ENCODE results near the gene R3HDM4. TPM values are rescaled to one million over a fixed set of nuclear protein-coding genes. Genes with fewer than 3 reads are reported as not detected.

Gene R3HDM4
- total and polyA plus RNA-seq, 9 of the 15 experiments (the other 6 are each of a cell fraction or from before 2014, with no cell fraction given): 3.2 to 154 (median 59.0) TPM

DNA sequence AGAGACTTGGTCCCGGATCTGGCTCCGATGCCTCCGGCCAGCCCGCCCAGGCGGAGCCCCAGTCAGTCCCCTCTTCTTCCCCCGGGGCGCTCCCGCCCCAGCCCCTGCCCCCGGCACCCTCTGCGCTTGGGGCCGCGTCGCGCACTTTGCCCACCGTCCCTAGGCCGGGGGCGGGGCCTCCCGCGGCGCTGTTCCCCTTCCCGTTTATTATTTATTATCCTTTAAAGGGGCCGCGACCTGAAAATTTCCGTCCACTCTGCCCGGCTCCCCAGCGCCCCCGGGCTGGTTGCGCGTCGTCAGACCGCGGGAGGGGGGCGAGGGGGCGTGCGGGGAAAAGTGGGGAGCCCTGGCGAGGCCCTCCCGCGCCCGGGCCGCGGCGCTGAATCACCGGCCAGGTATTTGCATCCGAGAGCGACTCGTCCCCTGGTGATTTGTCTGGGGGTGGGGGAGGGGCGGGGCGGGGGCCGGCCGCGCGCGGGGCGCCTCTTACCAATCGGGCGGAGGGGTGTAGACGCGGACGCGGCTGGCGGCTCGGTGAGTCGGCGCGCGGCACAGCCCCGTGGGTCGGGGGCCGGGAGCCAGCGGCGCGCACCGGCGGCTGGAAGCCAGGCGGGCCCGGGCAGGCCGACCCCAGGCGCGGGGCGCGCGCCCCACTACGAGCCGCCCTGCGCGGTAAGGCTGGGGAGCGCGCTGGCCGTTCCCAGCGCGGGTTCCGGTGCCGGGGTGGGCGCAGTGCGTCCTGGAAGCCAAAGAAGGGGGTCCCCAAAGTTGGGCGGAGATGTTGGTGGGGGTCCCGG, 12.7 kb upstream of the R3HDM4 start, which contains the start of gene ARID3A (continued):
- TF ChIP-seq, protein P1, sequence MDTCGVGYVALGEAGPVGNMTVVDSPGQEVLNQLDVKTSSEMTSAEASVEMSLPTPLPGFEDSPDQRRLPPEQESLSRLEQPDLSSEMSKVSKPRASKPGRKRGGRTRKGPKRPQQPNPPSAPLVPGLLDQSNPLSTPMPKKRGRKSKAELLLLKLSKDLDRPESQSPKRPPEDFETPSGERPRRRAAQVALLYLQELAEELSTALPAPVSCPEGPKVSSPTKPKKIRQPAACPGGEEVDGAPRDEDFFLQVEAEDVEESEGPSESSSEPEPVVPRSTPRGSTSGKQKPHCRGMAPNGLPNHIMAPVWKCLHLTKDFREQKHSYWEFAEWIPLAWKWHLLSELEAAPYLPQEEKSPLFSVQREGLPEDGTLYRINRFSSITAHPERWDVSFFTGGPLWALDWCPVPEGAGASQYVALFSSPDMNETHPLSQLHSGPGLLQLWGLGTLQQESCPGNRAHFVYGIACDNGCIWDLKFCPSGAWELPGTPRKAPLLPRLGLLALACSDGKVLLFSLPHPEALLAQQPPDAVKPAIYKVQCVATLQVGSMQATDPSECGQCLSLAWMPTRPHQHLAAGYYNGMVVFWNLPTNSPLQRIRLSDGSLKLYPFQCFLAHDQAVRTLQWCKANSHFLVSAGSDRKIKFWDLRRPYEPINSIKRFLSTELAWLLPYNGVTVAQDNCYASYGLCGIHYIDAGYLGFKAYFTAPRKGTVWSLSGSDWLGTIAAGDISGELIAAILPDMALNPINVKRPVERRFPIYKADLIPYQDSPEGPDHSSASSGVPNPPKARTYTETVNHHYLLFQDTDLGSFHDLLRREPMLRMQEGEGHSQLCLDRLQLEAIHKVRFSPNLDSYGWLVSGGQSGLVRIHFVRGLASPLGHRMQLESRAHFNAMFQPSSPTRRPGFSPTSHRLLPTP (IDR thresholded peaks at IDR 0.05; ENCODE audit: borderline replicate concordance, extremely low read depth, insufficient read length): no peak
- TF ChIP-seq, protein P2, sequence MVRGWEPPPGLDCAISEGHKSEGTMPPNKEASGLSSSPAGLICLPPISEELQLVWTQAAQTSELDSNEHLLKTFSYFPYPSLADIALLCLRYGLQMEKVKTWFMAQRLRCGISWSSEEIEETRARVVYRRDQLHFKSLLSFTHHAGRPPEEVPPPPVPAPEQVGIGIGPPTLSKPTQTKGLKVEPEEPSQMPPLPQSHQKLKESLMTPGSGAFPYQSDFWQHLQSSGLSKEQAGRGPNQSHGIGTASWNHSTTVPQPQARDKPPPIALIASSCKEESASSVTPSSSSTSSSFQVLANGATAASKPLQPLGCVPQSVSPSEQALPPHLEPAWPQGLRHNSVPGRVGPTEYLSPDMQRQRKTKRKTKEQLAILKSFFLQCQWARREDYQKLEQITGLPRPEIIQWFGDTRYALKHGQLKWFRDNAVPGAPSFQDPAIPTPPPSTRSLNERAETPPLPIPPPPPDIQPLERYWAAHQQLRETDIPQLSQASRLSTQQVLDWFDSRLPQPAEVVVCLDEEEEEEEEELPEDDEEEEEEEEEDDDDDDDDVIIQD (CRISPR knock-in tag; IDR thresholded peaks at IDR 0.05): no peak
- no peak for TF ChIP-seq ELF4 (CRISPR knock-in tag; IDR thresholded peaks at IDR 0.05)
- TF ChIP-seq, protein P3, sequence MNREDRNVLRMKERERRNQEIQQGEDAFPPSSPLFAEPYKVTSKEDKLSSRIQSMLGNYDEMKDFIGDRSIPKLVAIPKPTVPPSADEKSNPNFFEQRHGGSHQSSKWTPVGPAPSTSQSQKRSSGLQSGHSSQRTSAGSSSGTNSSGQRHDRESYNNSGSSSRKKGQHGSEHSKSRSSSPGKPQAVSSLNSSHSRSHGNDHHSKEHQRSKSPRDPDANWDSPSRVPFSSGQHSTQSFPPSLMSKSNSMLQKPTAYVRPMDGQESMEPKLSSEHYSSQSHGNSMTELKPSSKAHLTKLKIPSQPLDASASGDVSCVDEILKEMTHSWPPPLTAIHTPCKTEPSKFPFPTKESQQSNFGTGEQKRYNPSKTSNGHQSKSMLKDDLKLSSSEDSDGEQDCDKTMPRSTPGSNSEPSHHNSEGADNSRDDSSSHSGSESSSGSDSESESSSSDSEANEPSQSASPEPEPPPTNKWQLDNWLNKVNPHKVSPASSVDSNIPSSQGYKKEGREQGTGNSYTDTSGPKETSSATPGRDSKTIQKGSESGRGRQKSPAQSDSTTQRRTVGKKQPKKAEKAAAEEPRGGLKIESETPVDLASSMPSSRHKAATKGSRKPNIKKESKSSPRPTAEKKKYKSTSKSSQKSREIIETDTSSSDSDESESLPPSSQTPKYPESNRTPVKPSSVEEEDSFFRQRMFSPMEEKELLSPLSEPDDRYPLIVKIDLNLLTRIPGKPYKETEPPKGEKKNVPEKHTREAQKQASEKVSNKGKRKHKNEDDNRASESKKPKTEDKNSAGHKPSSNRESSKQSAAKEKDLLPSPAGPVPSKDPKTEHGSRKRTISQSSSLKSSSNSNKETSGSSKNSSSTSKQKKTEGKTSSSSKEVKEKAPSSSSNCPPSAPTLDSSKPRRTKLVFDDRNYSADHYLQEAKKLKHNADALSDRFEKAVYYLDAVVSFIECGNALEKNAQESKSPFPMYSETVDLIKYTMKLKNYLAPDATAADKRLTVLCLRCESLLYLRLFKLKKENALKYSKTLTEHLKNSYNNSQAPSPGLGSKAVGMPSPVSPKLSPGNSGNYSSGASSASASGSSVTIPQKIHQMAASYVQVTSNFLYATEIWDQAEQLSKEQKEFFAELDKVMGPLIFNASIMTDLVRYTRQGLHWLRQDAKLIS (CRISPR knock-in tag; IDR thresholded peaks at IDR 0.05): no peak
- TF ChIP-seq KAT8 (IDR thresholded peaks at IDR 0.05; ENCODE audit: low read depth): no peak
- TF ChIP-seq XRCC4 (IDR thresholded peaks at IDR 0.05; ENCODE audit: extremely low read depth, insufficient read depth, insufficient read length): no peak
- no peak for TF ChIP-seq LEF1 (IDR thresholded peaks at IDR 0.05)
- 0 out of 2 replicates have a peak, but pooled peaks have one; percentile 24 for TF ChIP-seq SMARCE1 (IDR thresholded peaks at IDR 0.05)
- TF ChIP-seq, protein P4, sequence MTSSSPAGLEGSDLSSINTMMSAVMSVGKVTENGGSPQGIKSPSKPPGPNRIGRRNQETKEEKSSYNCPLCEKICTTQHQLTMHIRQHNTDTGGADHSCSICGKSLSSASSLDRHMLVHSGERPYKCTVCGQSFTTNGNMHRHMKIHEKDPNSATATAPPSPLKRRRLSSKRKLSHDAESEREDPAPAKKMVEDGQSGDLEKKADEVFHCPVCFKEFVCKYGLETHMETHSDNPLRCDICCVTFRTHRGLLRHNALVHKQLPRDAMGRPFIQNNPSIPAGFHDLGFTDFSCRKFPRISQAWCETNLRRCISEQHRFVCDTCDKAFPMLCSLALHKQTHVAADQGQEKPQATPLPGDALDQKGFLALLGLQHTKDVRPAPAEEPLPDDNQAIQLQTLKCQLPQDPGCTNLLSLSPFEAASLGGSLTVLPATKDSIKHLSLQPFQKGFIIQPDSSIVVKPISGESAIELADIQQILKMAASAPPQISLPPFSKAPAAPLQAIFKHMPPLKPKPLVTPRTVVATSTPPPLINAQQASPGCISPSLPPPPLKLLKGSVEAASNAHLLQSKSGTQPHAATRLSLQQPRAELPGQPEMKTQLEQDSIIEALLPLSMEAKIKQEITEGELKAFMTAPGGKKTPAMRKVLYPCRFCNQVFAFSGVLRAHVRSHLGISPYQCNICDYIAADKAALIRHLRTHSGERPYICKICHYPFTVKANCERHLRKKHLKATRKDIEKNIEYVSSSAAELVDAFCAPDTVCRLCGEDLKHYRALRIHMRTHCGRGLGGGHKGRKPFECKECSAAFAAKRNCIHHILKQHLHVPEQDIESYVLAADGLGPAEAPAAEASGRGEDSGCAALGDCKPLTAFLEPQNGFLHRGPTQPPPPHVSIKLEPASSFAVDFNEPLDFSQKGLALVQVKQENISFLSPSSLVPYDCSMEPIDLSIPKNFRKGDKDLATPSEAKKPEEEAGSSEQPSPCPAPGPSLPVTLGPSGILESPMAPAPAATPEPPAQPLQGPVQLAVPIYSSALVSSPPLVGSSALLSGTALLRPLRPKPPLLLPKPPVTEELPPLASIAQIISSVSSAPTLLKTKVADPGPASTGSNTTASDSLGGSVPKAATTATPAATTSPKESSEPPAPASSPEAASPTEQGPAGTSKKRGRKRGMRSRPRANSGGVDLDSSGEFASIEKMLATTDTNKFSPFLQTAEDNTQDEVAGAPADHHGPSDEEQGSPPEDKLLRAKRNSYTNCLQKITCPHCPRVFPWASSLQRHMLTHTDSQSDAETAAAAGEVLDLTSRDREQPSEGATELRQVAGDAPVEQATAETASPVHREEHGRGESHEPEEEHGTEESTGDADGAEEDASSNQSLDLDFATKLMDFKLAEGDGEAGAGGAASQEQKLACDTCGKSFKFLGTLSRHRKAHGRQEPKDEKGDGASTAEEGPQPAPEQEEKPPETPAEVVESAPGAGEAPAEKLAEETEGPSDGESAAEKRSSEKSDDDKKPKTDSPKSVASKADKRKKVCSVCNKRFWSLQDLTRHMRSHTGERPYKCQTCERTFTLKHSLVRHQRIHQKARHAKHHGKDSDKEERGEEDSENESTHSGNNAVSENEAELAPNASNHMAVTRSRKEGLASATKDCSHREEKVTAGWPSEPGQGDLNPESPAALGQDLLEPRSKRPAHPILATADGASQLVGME (CRISPR knock-in tag; IDR thresholded peaks at IDR 0.05): no peak
- TF ChIP-seq, protein P5, sequence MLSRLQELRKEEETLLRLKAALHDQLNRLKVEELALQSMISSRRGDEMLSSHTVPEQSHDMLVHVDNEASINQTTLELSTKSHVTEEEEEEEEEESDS (CRISPR knock-in tag; IDR thresholded peaks at IDR 0.05): no peak
- no peak for TF ChIP-seq TBL1XR1 (IDR thresholded peaks at IDR 0.05; ENCODE audit: low read length in 2 of 2)

Data from K562 (cell line).